ENCODE data around the gene BPIFB6. TPM values are rescaled to one million over a fixed set of nuclear protein-coding genes. Genes with fewer than 3 reads are reported as not detected.

The BPIFB6 gene
- polyA plus RNA-seq, 6 donors from 2014 or later = not detected

- Mint-ChIP-seq H3K36me3 (no peaks in the 10 kb centered on the region), H3K4me3 (peak overlapping the region in 3 of 8 donors; percentile 11 to 47 (median 39)), H3K9me3 (peaks cover 2 to 21% (median 6%) of the 10 kb centered on the region in 7 donors), H3K27me3 (no peaks in the 10 kb centered on the region), H3K27ac (peak overlapping the region in 4 of 6 donors; percentile 13 to 76 (median 70)), H3K4me1 (peaks cover 21 to 25% (median 25%) of the 10 kb centered on the region in 3 donors)
- peak; percentile 21 for DNase-seq
- peak; percentile 96 to 97 for ATAC-seq (ENCODE audit: low read depth in 2 of 2)
Observed at GRCh38 chr20:32991383-32991782, 40.1 kb upstream of the BPIFB6 start.

GRCh38 chr20:32991792-32992641 lies 39.4 kb upstream of the BPIFB6 start:
- no peak for DNase-seq
- Mint-ChIP-seq H3K27me3 (no peaks in the 10 kb centered on the region), H3K9me3 (peaks cover 2 to 21% (median 8%) of the 10 kb centered on the region in 7 donors), H3K27ac (peak overlapping the region in 4 of 6 donors; percentile 13 to 76 (median 70)), H3K36me3 (no peaks in the 10 kb centered on the region), H3K4me1 (peaks cover 21 to 25% (median 23%) of the 10 kb centered on the region in 3 donors), H3K4me3 (peak overlapping the region in 2 of 8 donors; percentile 11 to 47)
- ATAC-seq (ENCODE audit: low read depth in 2 of 2) = peak; percentile 32 to 45

GRCh38 chr20:32993496-32994050 lies 37.9 kb upstream of the BPIFB6 start:
- peaks cover 2 to 21% (median 8%) of the 10 kb centered on the region in 7 donors for H3K9me3 Mint-ChIP-seq
- no peak overlapping the region for H3K4me3 Mint-ChIP-seq
- DNase-seq (no peak), ATAC-seq (ENCODE audit: low read depth in 2 of 2) (no peak)
- no peaks in the 10 kb centered on the region for H3K27me3 Mint-ChIP-seq
- H3K36me3 Mint-ChIP-seq = no peaks in the 10 kb centered on the region
- peak overlapping the region in 1 of 6 donors; percentile 50 for H3K27ac Mint-ChIP-seq
- peaks cover 23 to 30% (median 27%) of the 10 kb centered on the region in 3 donors for H3K4me1 Mint-ChIP-seq

GRCh38 chr20:32995802-32996201 lies 35.6 kb upstream of the BPIFB6 start:
- no peaks in the 10 kb centered on the region for H3K27me3 Mint-ChIP-seq
- H3K4me1 Mint-ChIP-seq = peaks cover 30 to 33% (median 30%) of the 10 kb centered on the region in 3 donors
- H3K4me3 Mint-ChIP-seq = no peak overlapping the region
- peaks cover 2 to 21% (median 8%) of the 10 kb centered on the region in 7 donors for H3K9me3 Mint-ChIP-seq
- H3K36me3 Mint-ChIP-seq = no peaks in the 10 kb centered on the region
- H3K27ac Mint-ChIP-seq = peak overlapping the region in 1 of 6 donors; percentile 64
- DNase-seq (no peak), ATAC-seq (ENCODE audit: low read depth in 2 of 2) (no peak)

- Mint-ChIP-seq H3K27me3 (no peaks in the 10 kb centered on the region), H3K4me1 (peaks cover 14 to 19% (median 15%) of the 10 kb centered on the region in 3 donors), H3K9me3 (peaks cover 2 to 21% (median 8%) of the 10 kb centered on the region in 7 donors), H3K27ac (no peak overlapping the region), H3K36me3 (no peaks in the 10 kb centered on the region), H3K4me3 (no peak overlapping the region)
- DNase-seq = no peak
- no peak for ATAC-seq (ENCODE audit: low read depth in 2 of 2)
Observed at GRCh38 chr20:32997431-32997830, 34.0 kb upstream of the BPIFB6 start.

- Mint-ChIP-seq H3K36me3 (no peaks in the 10 kb centered on the region), H3K4me3 (no peak overlapping the region), H3K9me3 (peaks cover 2 to 15% (median 8%) of the 10 kb centered on the region in 7 donors), H3K4me1 (peaks cover 9 to 14% (median 14%) of the 10 kb centered on the region in 3 donors), H3K27me3 (no peaks in the 10 kb centered on the region), H3K27ac (peak overlapping the region in 4 of 6 donors; percentile 8 to 77 (median 18))
- peak in 1 of 2 donors; percentile 50 for ATAC-seq (ENCODE audit: low read depth in 2 of 2)
- DNase-seq = no peak
Observed at GRCh38 chr20:32999603-33000250, 31.7 kb upstream of the BPIFB6 start.

GRCh38 chr20:33000802-33001466 lies 30.5 kb upstream of the BPIFB6 start:
- no peak for ATAC-seq (ENCODE audit: low read depth in 2 of 2)
- H3K9me3 Mint-ChIP-seq = peaks cover 2 to 12% (median 3%) of the 10 kb centered on the region in 7 donors
- no peak for DNase-seq
- H3K4me1 Mint-ChIP-seq = peaks cover 9 to 14% (median 14%) of the 10 kb centered on the region in 3 donors
- no peaks in the 10 kb centered on the region for H3K27me3 Mint-ChIP-seq
- H3K36me3 Mint-ChIP-seq = peaks cover 4 to 9% of the 10 kb centered on the region in 2 donors
- H3K27ac Mint-ChIP-seq = peak overlapping the region in 1 of 6 donors; percentile 47
- H3K4me3 Mint-ChIP-seq = no peak overlapping the region

GRCh38 chr20:33002087-33002808 lies 29.2 kb upstream of the BPIFB6 start:
- ATAC-seq (ENCODE audit: low read depth in 2 of 2) (no peak), DNase-seq (no peak)
- Mint-ChIP-seq H3K9me3 (peaks cover 2 to 11% (median 3%) of the 10 kb centered on the region in 7 donors), H3K4me3 (no peak overlapping the region), H3K4me1 (peaks cover 9 to 14% (median 13%) of the 10 kb centered on the region in 3 donors), H3K36me3 (peaks cover 4 to 9% of the 10 kb centered on the region in 2 donors), H3K27ac (peak overlapping the region in 1 of 6 donors; percentile 3), H3K27me3 (no peaks in the 10 kb centered on the region)

GRCh38 chr20:33004141-33004751 lies 27.2 kb upstream of the BPIFB6 start, which contains the start of gene SUN5:
Gene SUN5, minus strand, starts transcription at chr20:33004433. Its CDS starts 93 bp downstream, at chr20:33004340.
- no peak for ATAC-seq (ENCODE audit: low read depth in 2 of 2)
- H3K27ac Mint-ChIP-seq = no peak within 1 kb of the TSS
- H3K27me3 Mint-ChIP-seq = no peaks in the 10 kb centered on the region
- no peak within 1 kb of the TSS for H3K4me3 Mint-ChIP-seq
- DNase-seq = no peak
- H3K4me1 Mint-ChIP-seq = peaks cover 8 to 9% (median 9%) of the 10 kb centered on the region in 3 donors
- peaks cover 2 to 11% (median 3%) of the 10 kb centered on the region in 7 donors for H3K9me3 Mint-ChIP-seq
- peaks cover 4 to 9% of the 10 kb centered on the region in 2 donors for H3K36me3 Mint-ChIP-seq

GRCh38 chr20:33005132-33005566 lies 26.3 kb upstream of the BPIFB6 start:
- no peaks in the 10 kb centered on the region for H3K27me3 Mint-ChIP-seq
- DNase-seq (no peak), ATAC-seq (ENCODE audit: low read depth in 2 of 2) (no peak)
- H3K36me3 Mint-ChIP-seq = peaks cover 4 to 9% of the 10 kb centered on the region in 2 donors
- H3K27ac Mint-ChIP-seq = no peak overlapping the region
- H3K4me3 Mint-ChIP-seq = no peak overlapping the region
- H3K4me1 Mint-ChIP-seq = peaks cover 1 to 2% (median 2%) of the 10 kb centered on the region in 3 donors
- peaks cover 2 to 11% (median 3%) of the 10 kb centered on the region in 7 donors for H3K9me3 Mint-ChIP-seq

- H3K27me3 Mint-ChIP-seq = no peaks in the 10 kb centered on the region
- ATAC-seq (ENCODE audit: low read depth in 2 of 2) = no peak
- H3K9me3 Mint-ChIP-seq = peaks cover 2 to 11% (median 3%) of the 10 kb centered on the region in 7 donors
- no peak for DNase-seq
- peak overlapping the region in 1 of 6 donors; percentile 53 for H3K27ac Mint-ChIP-seq
- no peaks in the 10 kb centered on the region for H3K4me1 Mint-ChIP-seq
- H3K4me3 Mint-ChIP-seq = no peak overlapping the region
- peaks cover 4 to 9% of the 10 kb centered on the region in 2 donors for H3K36me3 Mint-ChIP-seq
Observed at GRCh38 chr20:33005908-33006775, 25.3 kb upstream of the BPIFB6 start.

Measured in naive B cell (primary cell).